MG63 (cell line): ENCODE measurements around the gene ATXN7L1. TPM values are rescaled to one million over a fixed set of nuclear protein-coding genes. Genes with fewer than 3 reads are reported as not detected.

Source experiments
- DNase-seq: peaks from one replicate; pipeline ENCODE4 v3.0.0-alpha.2; 2020
- H3K27me3 ChIP-seq: fragments of 250-450 bp; sonication (Bioruptor Pico); 2 replicates; pipeline ENCODE4 v1.5.1; 2020; ENCODE audit warnings: mild to moderate bottlenecking, moderate library complexity
- H3K36me3 ChIP-seq: fragments of 250-450 bp; sonication (Bioruptor Pico); 2 replicates; pipeline ENCODE4 v1.5.1; 2020; ENCODE audit warnings: mild to moderate bottlenecking, moderate library complexity
- H3K4me3 ChIP-seq: fragments of 250-450 bp; sonication (Bioruptor Pico); 2 replicates; pipeline ENCODE4 v1.5.1; 2020; ENCODE audit warnings: mild to moderate bottlenecking, moderate library complexity
- H3K9me3 ChIP-seq: fragments of 250-450 bp; sonication (Bioruptor Pico); 2 replicates; pipeline ENCODE4 v1.5.1; 2020; ENCODE audit warnings: mild to moderate bottlenecking, moderate library complexity
- total RNA-seq: library from RNA; depleted of rRNA; stranded (reverse); fragments of >200 nt; shearing (Covaris generic); gene quantifications from 2 replicates; pipeline ENCODE4 v1.2.3, GENCODE V29; 2014; ENCODE audit warnings: low replicate concordance

The ATXN7L1 gene
- total RNA-seq, 1 experiment from 2014 or later: 0.59 TPM

DNA sequence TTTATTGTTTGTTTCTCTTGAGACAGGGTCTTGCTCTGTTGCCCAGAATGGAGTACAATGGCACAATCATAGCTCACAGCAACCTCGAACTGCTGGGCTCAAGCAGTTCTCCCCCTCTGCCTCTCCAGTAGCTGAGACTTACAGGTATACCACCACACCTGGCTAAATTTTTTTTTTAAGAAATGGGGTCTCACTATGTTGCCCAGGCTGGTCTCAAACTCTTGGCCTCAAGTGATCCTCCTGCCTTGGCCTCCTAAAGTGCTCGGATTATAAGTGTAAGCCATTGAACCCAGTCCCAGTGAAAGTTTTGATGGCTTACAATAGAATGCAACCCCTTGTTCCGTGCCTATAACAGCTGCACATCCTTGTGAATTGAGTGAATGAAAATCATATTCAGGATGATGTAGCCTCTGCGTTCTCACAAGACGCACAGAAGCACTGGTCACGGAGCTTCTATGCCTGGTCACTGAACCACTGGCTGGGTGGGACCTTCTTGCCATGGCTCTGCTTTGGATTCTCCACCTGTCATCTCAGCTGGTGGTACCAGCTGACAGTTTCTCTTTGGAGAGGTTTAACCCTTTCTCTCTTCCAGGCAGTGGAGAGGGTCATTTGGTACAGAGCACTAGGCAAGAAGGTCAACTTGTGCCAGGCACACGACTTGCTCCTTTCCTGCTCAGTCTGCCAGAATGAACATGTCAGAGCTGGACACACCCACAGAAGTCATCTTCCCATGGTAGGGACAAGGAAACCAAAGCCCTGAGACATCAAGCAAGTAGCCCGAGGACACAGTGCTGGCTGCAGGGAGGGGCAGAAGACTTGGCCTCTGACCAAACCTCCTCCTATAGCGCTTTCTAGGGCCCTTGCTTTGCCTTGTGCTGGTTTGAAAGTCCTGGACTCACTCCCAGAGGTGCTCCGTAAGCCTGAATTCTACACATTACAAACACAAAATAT is 89.6 kb downstream of the ATXN7L1 start:
- no peaks in the 10 kb centered on the region for H3K9me3 ChIP-seq
- H3K27me3 ChIP-seq: no peaks in the 10 kb centered on the region
- H3K36me3 ChIP-seq: no peaks in the 10 kb centered on the region
- no peak for DNase-seq
- no peak overlapping the region for H3K4me3 ChIP-seq

DNA sequence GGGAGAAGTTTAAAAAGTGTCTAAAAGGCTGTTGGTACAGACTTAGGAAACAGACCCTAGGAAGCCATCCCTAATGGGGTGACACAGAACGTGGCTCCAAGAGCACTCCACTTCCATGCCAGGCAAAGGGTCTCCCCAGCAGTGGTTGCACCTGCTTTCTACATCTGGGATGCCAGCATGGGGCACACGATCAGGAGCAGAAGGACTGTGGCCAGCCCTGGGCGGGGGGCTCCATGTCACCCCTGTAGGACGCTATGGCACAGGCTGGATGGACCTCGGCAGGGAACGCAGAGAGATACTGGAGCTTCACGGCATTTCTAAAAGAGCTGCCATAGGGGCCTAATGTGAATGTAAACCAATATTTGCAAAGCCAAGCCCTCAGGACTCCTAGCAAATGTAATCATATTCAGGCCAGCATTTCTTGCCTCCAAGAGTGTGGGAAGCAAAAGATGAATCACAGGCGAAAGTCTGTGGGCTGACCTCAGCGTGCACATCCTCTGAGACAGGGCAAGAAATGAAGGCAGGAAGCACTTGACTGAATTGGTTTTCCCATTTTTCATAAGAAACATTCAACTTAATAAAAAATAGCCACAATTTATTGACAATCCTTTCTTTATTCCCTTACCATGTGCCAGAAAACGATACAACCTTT is 93.9 kb downstream of the ATXN7L1 start:
- no peaks in the 10 kb centered on the region for H3K27me3 ChIP-seq
- peak; percentile 62 for DNase-seq
- H3K36me3 ChIP-seq: no peaks in the 10 kb centered on the region
- H3K9me3 ChIP-seq: no peaks in the 10 kb centered on the region
- no peak overlapping the region for H3K4me3 ChIP-seq

DNA sequence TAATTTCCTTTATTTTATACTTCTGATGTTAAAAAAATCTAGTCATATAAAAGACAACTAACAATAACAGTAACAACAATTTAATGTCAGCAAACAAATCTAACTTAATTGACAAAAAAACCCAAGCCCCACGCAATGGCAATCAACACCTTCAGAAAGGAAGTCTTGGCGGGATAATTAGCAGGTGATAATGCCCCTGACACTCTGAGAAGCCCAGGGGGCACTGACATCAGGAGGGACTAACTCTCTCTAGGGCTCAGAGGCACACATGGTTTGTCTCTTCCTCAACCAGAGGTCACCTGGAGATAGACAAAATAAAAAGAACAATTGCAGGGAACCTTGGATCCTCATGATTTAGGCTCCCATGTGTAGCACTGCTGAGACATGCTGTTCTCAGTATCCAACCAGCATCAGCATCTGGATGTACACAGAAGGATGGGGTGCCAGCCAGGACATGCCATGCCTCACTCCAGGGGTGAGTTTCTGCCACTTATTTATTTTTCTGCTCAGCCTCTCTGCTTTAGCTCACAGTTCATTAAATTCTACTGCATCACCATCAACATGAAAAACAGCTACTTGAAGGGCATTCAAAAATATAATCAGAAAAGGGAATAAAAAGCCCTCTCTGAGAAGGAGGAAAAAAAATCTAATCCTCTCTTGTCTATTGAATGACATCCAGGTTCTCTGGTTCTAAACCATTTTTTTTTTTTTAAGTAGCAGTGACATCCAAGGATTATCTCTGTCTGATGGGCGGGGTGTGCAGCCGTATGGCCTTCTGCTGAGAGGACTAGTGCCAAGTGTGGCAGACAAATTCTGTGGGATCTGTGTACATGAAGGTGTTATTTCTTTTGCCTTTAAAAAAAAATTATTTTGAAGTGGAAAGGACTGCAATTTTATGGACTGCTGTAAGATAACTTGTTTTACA is 96.3 kb downstream of the ATXN7L1 start:
- H3K4me3 ChIP-seq: no peak overlapping the region
- DNase-seq: no peak
- H3K27me3 ChIP-seq: no peaks in the 10 kb centered on the region
- H3K9me3 ChIP-seq: no peaks in the 10 kb centered on the region
- H3K36me3 ChIP-seq: no peaks in the 10 kb centered on the region

DNA sequence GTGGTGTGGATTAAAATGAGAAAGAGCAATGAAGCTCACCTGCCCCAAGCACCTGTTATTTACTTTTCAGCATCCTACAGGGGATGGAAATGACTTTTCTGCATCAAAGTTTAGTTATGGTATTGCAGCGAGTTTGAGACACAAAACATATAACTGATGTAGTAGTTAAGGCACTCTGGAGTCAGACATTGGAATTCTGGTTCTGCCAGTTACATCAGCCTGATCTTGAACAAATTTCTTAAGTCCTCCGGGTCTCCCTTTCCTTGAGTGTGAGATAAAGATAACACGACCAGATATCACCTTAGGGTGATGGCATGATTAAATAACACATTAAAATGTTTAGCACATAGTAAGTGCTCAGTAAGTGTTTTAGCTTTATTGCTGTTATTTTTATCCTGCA is 97.4 kb downstream of the ATXN7L1 start:
- Histone ChIP-seq H3K9me3 (no peaks in the 10 kb centered on the region), H3K36me3 (no peaks in the 10 kb centered on the region), H3K4me3 (no peak overlapping the region), H3K27me3 (no peaks in the 10 kb centered on the region)
- DNase-seq: no peak

DNA sequence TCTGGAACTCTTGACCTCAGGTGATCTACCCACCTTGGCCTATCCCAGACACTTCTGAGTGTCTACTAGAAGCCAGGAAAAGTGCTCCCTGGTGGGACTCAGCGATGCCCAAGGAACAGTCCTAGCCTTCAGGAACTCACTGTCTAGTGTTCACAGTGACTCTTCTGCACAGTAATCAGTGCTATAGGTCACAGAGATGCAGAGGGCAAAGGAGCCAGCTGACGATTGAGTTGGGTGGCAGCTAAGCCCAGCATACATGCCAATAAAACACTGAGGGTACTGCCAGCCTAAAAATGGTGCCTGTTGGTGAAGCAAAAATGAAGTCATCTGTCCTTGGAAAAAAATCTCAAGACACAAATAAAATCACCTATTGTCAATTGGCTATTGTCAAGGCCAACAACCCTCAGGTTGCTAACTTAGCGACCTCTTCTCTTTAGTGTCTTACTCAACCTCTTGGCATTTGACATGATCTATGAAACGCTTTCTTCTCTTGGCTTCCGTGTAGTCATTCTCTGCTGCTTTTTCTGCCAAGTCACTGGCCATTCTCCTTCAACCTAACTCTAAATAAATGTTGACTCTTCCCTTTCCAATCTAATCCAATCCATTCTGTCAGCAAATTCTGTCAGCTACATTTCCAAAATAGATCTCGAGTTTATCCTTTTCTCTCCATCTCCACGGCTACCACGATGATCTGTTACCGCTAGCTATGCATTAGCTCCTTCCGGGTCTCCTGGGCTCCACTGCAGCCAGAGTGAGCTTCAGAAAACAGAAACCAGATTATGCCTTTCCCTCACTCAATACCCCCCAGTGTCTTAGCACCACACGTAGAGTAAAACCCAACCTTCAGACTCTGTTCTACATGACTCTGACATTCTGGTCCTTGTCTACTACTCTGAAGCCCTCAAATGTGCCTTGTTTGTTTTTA is 99.2 kb downstream of the ATXN7L1 start:
- no peaks in the 10 kb centered on the region for H3K9me3 ChIP-seq
- no peaks in the 10 kb centered on the region for H3K27me3 ChIP-seq
- no peaks in the 10 kb centered on the region for H3K36me3 ChIP-seq
- peak; percentile 56 for DNase-seq
- no peak overlapping the region for H3K4me3 ChIP-seq

DNA sequence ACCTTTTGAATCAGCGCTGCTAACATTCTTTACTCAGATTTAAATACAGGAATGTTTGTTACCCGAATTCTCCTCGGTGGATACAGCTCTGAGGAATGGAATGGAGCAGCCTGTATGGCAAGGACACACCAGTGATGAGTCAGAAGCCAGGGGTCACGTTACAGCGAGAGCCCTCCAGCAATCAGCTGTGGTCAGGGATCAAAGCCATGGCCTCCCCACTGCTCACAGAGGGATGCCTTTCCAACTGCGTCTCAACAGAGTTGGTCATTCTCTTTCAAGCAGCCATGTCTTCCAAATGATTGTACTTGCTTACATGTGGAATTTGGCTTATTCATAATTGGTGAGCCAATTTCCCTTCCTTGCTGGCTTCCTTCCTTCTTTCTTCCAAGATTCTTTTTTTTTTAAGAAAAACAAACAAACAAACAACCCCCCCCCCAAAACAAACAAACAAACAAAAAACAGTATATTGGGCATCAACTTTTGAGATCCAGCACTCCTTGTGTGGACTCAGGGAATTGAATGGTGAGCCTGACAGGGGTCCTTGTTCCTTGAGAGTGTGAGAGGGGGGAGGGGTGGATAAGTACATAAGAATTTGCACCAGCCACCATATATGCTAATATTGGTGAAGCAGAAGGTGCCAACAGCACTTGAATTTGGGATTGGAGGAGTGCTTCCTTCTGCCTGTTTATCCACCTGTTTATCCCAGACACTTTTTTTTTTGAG is 100.2 kb downstream of the ATXN7L1 start:
- Histone ChIP-seq H3K27me3 (no peaks in the 10 kb centered on the region), H3K36me3 (no peaks in the 10 kb centered on the region), H3K9me3 (no peaks in the 10 kb centered on the region), H3K4me3 (no peak overlapping the region)
- peak; percentile 96 for DNase-seq

DNA sequence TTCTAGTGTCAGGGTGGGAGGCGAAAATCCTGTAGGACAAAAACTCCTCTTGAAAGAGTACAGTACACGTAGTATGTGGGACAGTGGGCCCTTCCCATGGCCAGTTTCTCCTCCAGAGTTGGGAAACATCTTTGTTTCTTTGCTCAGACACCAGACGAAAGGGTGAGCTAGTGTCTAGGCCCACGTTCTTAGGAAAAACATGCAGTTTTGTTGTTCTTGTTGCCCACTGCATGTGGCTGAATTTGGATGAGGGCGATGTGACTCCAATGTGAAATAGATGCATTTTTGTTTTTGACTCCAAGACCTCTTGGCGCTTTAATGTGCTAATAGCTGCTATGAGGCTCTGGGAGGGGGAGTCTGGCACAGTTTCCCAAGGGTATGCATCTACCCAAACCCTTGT is 100.8 kb downstream of the ATXN7L1 start:
- Histone ChIP-seq H3K27me3 (no peaks in the 10 kb centered on the region), H3K9me3 (no peaks in the 10 kb centered on the region), H3K36me3 (no peaks in the 10 kb centered on the region), H3K4me3 (no peak overlapping the region)
- DNase-seq: no peak

DNA sequence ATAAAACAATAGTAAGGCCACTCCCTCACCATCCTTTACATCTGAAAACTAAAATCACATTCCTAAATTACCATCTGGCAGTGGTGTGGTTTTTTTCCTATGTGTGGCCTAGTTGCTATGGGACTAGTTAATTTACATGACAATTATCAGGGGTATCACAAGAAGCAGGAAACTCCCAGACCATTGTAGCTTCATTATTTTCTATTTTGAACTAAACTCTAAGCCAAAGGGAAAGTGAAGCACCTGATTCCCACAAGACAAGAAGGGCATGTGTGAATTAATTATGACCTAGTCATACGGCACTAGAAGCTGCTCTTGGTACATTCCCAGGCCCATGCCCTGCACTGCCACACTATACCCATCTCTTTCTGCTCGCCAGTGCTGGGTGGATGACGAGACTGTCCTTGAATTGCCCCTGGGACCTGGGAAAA is 103.4 kb downstream of the ATXN7L1 start:
- no peak for DNase-seq
- H3K27me3 ChIP-seq: no peaks in the 10 kb centered on the region
- no peaks in the 10 kb centered on the region for H3K9me3 ChIP-seq
- no peak overlapping the region for H3K4me3 ChIP-seq
- H3K36me3 ChIP-seq: no peaks in the 10 kb centered on the region

DNA sequence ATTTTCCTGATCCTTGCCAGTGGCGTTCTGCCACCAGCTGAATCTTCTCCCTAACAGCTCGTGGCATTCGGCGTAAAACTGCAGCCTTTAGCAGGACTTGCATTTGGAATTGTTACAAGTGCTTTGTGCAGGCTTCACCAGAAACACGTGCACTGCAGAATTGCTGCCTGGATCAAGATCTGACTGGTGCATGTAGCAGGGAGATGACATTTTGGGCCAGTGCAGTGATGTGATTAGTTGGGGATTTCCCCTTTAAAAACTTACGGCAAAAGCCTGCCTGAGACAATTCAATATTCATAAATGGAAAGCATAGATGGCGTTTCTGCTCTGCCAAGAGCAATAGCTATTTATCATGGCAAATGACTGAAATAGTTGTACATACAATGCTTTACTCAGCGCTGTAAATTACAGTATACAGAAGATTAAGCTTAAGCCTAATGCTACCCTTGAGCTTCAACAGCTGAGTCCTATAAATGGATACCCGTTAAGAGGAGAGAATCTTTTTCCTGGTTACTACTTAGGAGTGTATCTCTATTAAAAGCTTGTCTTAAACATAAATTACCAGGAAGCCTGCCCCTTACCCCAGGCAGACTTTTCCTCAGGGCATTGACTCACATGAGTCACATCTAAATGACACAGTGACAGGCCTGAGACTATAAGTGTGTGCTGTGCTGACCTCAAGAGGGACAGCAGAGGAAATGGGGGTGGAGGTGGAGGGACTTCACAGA is 106.3 kb downstream of the ATXN7L1 start:
- H3K27me3 ChIP-seq: no peaks in the 10 kb centered on the region
- H3K9me3 ChIP-seq: no peaks in the 10 kb centered on the region
- H3K4me3 ChIP-seq: no peak overlapping the region
- DNase-seq: no peak
- H3K36me3 ChIP-seq: no peaks in the 10 kb centered on the region

DNA sequence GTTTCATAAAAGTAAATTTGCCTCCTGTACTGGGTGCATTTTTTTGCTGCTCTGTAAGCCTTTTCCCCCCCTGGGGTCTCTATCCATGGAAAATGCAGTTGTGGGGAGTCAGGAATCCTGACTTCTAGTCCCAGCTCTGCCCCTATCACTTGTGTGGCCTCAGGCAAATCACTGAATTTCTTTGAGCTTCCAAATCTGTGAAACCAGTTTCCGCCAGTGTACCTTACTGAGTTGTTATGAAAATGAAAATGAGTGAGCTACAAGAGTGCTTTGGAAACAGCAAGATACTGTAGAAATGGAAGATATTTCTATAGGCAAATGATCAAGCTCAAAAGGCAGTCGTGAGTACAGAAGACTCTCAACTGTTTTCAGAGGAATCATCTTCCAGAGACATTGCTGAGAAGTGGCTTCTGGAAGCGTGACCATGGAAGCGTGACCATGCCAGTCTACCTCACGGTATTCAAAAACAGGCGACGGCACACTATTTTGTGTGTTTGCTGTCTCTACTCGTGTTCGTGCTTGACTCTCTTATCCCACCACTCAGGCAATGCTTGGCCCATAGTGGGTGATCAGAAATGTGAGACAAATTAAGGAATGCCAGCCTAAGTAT is 107.4 kb downstream of the ATXN7L1 start:
- DNase-seq: no peak
- Histone ChIP-seq H3K27me3 (no peaks in the 10 kb centered on the region), H3K4me3 (no peak overlapping the region), H3K9me3 (no peaks in the 10 kb centered on the region), H3K36me3 (no peaks in the 10 kb centered on the region)

DNA sequence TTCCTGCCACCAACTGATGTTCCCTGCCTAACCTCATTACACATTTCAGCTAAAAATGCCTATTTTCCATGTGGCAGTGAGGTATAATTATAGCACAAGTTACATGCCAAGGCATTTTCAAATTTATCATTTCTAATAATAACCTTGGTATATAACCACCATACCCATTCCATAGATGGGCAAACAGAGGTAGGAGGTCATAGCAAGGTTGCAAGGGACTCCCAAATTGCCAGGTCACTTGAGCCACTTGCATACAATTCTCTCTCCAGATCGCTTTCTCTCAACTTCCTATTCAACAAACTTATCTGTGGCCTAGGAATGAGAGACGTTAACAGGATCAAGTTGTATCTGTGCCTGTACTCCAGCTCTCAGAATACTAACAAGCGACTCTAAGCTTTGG is 108.3 kb downstream of the ATXN7L1 start:
- DNase-seq: no peak
- Histone ChIP-seq H3K27me3 (no peaks in the 10 kb centered on the region), H3K4me3 (no peak overlapping the region), H3K9me3 (no peaks in the 10 kb centered on the region), H3K36me3 (no peaks in the 10 kb centered on the region)

DNA sequence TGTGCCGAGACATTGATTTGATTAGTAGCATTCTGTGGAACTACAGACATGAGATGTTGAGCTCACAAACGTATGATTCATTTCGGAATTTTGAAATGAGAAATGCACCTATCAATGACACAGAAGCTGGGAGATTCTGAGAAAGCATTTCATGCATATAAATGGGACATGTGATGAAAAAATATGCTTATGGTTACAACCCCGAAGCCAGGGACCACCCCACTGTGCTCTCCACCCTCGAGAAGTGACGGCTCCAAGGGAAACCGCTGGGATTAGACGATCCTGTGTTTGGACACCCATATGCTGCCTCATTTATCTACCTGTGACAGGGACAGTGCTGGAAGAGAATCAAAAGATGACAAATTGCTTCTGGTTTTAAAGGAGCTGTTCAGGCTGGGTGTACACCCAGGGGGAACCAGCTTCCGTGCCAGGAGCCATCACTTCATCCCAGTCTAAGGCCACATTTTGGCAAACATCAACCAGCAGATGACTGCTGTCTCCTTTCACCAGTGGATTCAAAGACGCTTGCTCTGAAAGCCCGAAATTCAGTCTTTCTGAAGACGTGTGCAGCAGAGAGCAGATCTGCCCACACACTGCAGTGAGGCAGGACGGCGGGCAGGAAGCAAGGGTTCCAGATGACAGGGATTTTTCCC is 109.9 kb downstream of the ATXN7L1 start:
- Histone ChIP-seq H3K4me3 (no peak overlapping the region), H3K36me3 (no peaks in the 10 kb centered on the region), H3K27me3 (no peaks in the 10 kb centered on the region), H3K9me3 (no peaks in the 10 kb centered on the region)
- no peak for DNase-seq

DNA sequence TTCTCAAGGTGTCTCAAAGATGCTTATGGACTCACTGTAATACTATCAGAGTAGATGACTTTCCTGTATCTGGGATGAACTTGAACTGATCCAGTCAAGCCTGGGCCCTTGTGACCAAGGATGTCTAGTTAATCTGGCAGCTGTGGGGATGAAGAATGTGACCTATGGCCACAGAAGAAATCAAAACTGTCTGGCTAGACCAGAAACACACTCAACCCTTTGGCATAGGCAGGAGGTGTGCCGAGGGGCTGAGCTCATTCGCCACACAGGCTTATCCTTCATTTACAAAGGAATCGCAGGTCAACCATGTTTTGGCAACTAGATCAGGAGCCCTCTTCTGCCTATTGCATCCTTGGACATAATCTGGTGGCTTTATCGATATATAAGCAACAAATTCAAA is 110.6 kb downstream of the ATXN7L1 start:
- Histone ChIP-seq H3K4me3 (no peak overlapping the region), H3K36me3 (no peaks in the 10 kb centered on the region), H3K9me3 (no peaks in the 10 kb centered on the region), H3K27me3 (no peaks in the 10 kb centered on the region)
- no peak for DNase-seq

DNA sequence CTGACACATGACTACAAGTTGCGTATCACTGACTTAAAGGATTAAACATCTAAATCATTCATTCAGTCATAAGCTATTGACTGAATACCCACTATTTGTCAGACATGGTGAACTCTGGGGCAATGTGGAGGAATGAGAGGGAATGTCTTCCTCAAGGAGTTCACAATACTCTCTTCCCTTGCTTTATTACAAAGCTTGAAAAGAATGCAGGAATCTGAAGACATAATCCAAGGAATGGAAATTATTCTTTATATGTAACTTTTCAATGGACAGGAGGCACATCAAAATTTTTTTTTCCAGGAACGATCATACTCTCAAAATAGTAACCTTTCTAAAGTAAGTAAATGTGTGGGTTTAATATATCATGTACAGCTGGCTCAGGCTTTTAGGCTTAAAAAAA is 111.9 kb downstream of the ATXN7L1 start:
- Histone ChIP-seq H3K36me3 (no peaks in the 10 kb centered on the region), H3K4me3 (no peak overlapping the region), H3K9me3 (no peaks in the 10 kb centered on the region), H3K27me3 (no peaks in the 10 kb centered on the region)
- DNase-seq: no peak
